PC-3 (cell line): ENCODE measurements around the gene CORO2B. TPM values are rescaled to one million over a fixed set of nuclear protein-coding genes. Genes with fewer than 3 reads are reported as not detected.

Source experiments
- ATAC-seq: fragments of 200-7000 bp; cut with Tn5 transposase; 2 replicates; pipeline ENCODE4 v1.9.1; 2020; ENCODE audit warnings: mild to moderate bottlenecking, moderate library complexity
- BruUV-seq: library from RNA; stranded (reverse); fragments of 400-500 nt; replicated peaks from 2 replicates; lab custom pipeline; 2021; lab: Mats Ljungman, UMichigan
- CTCF ChIA-PET: fragments of 300-600 bp; sonication (Branson Sonifier 250); formaldehyde crosslinking; loops from one replicate; lab custom pipeline; 2022; ENCODE audit warnings: antibody characterized with exemption; lab: Charles Lee
- POLR2A ChIA-PET: fragments of 300-600 bp; sonication (Branson Sonifier 250); formaldehyde crosslinking; loops from one replicate; lab custom pipeline; 2022; ENCODE audit warnings: antibody characterized with exemption; ENCODE audit not compliant: unreplicated experiment; lab: Charles Lee
- DNase-seq: peaks from one replicate; pipeline ENCODE4 v3.0.0-alpha.2; 2015
- H2AFZ ChIP-seq: fragments of 300-600 bp; sonication (generic); 2 replicates; pipeline ENCODE4 v1.6.0; 2016; ENCODE audit warnings: antibody characterized with exemption, low read length
- H3F3A ChIP-seq: fragments of 300-600 bp; sonication (generic); one replicate; pipeline ENCODE4 v1.6.0; 2017; ENCODE audit warnings: antibody characterized with exemption, low read length, control low read depth, mild to moderate bottlenecking; ENCODE audit not compliant: unreplicated experiment
- H3K27ac ChIP-seq: fragments of 300-600 bp; sonication (generic); 2 replicates; pipeline ENCODE4 v1.5.1; 2016; ENCODE audit warnings: mild to moderate bottlenecking, low read length
- H3K27me3 ChIP-seq: fragments of 300-600 bp; sonication (generic); 2 replicates; pipeline ENCODE4 v1.6.1; 2016; ENCODE audit warnings: low read length, mixed read lengths
- H3K36me3 ChIP-seq: fragments of 300-600 bp; sonication (generic); 2 replicates; pipeline ENCODE4 v1.6.1; 2016; ENCODE audit warnings: low read depth, mixed run types, low read length, mixed read lengths
- H3K4me1 ChIP-seq: fragments of 300-600 bp; sonication (generic); 2 replicates; pipeline ENCODE4 v1.5.1; 2016; ENCODE audit warnings: low read length; ENCODE audit not compliant: insufficient read depth
- H3K4me2 ChIP-seq: fragments of 300-600 bp; sonication (generic); 2 replicates; pipeline ENCODE4 v1.6.0; 2016; ENCODE audit warnings: low read length
- H3K4me3 ChIP-seq: fragments of 300-600 bp; sonication (generic); 2 replicates; pipeline ENCODE4 v1.5.1; 2016; ENCODE audit warnings: mild to moderate bottlenecking, low read length, mixed read lengths
- H3K79me2 ChIP-seq: fragments of 300-600 bp; sonication (generic); 2 replicates; pipeline ENCODE4 v1.6.1; 2017; ENCODE audit warnings: low read length, mixed read lengths
- H3K9ac ChIP-seq: fragments of 300-600 bp; sonication (generic); 2 replicates; pipeline ENCODE4 v1.6.0; 2016; ENCODE audit warnings: mild to moderate bottlenecking, low read length
- H3K9me2 ChIP-seq: fragments of 300-600 bp; sonication (generic); replicated peaks from 2 replicates; pipeline ENCODE4 v1.6.1; 2016; ENCODE audit warnings: mixed run types, low read length, mixed read lengths
- H3K9me3 ChIP-seq: fragments of 300-600 bp; sonication (generic); 2 replicates; pipeline ENCODE4 v1.6.1; 2016; ENCODE audit warnings: low read length, mixed read lengths
- H4K20me1 ChIP-seq: fragments of 300-600 bp; sonication (generic); 2 replicates; pipeline ENCODE4 v1.6.1; 2016; ENCODE audit warnings: low read length, mixed read lengths
- EZH2 ChIP-seq: fragments of 300-600 bp; sonication (generic); IDR thresholded peaks from one replicate; pipeline ENCODE4 v1.6.1; 2017; ENCODE audit warnings: antibody characterized with exemption, mild to moderate bottlenecking, low read length; ENCODE audit not compliant: unreplicated experiment
- EZH2phosphoT487 ChIP-seq: fragments of 300-600 bp; sonication (generic); IDR thresholded peaks from 2 replicates; pipeline ENCODE4 v1.6.1; 2018; ENCODE audit warnings: mild to moderate bottlenecking, antibody characterized with exemption, low read length, borderline replicate concordance
- intact Hi-C: fragments of 100-400 bp; cut with micrococcal nuclease; formaldehyde crosslinking; loops from 2 replicates; pipeline ENCODE4 v1.9.0; 2023
- total RNA-seq: library from RNA; depleted of rRNA; stranded (reverse); fragments of >200 nt; gene quantifications from 2 replicates; pipeline ENCODE4 v1.2.3, GENCODE V29; 2014
- TF ChIP-seq, protein P1 (sequence below): fragments of 300-600 bp; sonication (generic); conservative IDR thresholded peaks from 2 replicates; pipeline ENCODE4 v1.5.1; 2017; ENCODE audit warnings: antibody characterized with exemption, low read depth, mild to moderate bottlenecking, low read length

The CORO2B gene
- total RNA-seq, 1 experiment from 2014 or later: 0.66 TPM

GRCh38 chr15:68668926-68669600 is 90.3 kb downstream of the CORO2B start:
- no peaks in the 10 kb centered on the region for H3K79me2 ChIP-seq
- H3K9me2 ChIP-seq: no peaks in the 10 kb centered on the region
- no peak overlapping the region for H3K4me3 ChIP-seq
- no TSS peak for BruUV-seq
- ATAC-seq (no peak), DNase-seq (no peak)
- no peak overlapping the region for H3K27ac ChIP-seq
- no peaks in the 10 kb centered on the region for H3K36me3 ChIP-seq
- no peaks in the 10 kb centered on the region for H3F3A ChIP-seq
- H3K4me2 ChIP-seq: no peak overlapping the region
- POLR2A ChIA-PET: no interaction called here
- H3K27me3 ChIP-seq: no peaks in the 10 kb centered on the region
- H4K20me1 ChIP-seq: no peaks in the 10 kb centered on the region
- no peak overlapping the region for H3K9ac ChIP-seq
- no peaks in the 10 kb centered on the region for H3K9me3 ChIP-seq
- no peaks in the 10 kb centered on the region for H3K4me1 ChIP-seq
- CTCF ChIA-PET: no interaction called here
- no peak overlapping the region for H2AFZ ChIP-seq
- intact Hi-C loops: no loop called here
- TF ChIP-seq, protein P1, sequence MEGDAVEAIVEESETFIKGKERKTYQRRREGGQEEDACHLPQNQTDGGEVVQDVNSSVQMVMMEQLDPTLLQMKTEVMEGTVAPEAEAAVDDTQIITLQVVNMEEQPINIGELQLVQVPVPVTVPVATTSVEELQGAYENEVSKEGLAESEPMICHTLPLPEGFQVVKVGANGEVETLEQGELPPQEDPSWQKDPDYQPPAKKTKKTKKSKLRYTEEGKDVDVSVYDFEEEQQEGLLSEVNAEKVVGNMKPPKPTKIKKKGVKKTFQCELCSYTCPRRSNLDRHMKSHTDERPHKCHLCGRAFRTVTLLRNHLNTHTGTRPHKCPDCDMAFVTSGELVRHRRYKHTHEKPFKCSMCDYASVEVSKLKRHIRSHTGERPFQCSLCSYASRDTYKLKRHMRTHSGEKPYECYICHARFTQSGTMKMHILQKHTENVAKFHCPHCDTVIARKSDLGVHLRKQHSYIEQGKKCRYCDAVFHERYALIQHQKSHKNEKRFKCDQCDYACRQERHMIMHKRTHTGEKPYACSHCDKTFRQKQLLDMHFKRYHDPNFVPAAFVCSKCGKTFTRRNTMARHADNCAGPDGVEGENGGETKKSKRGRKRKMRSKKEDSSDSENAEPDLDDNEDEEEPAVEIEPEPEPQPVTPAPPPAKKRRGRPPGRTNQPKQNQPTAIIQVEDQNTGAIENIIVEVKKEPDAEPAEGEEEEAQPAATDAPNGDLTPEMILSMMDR: no peak
- TF ChIP-seq EZH2phosphoT487: no peak
- no peak for TF ChIP-seq EZH2

DNA sequence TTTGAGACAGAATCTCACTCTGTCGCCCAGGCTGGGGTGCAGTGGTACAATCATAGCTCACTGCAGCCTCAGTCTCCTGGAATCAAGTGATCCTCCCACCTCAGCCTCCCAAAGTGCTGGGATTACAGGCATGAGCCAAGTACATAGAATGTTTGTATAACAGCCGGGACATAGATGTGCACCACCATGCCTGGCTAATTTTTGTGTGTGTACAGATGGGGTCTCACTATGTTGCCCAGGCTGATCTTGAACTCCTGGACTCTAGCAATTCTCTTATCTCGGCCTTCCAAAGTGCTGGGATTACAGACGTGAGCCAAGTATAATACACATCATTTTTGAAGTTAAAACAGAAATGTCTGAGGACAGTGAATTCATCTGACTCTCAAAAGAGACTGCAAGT is 93.5 kb downstream of the CORO2B start:
- H3K27me3 ChIP-seq: no peaks in the 10 kb centered on the region
- H3K36me3 ChIP-seq: no peaks in the 10 kb centered on the region
- no peaks in the 10 kb centered on the region for H3K79me2 ChIP-seq
- BruUV-seq: no TSS peak
- no peaks in the 10 kb centered on the region for H3K9me2 ChIP-seq
- CTCF ChIA-PET: interaction anchor here (2.2 to 2.3 kb wide), 2 partner anchors 113 to 122 kb away, joined by 11 to 35 read pairs; no protein-coding TSS in a partner anchor
- DNase-seq (no peak), ATAC-seq (no peak)
- POLR2A ChIA-PET: no interaction called here
- no peak overlapping the region for H3K4me3 ChIP-seq
- no peak overlapping the region for H2AFZ ChIP-seq
- H3F3A ChIP-seq: no peaks in the 10 kb centered on the region
- no peaks in the 10 kb centered on the region for H4K20me1 ChIP-seq
- intact Hi-C loops: loop anchor here (5.0 kb wide), 1 partner anchor 95 kb away; the partner anchor contains the start of gene CORO2B
- no peaks in the 10 kb centered on the region for H3K9me3 ChIP-seq
- TF ChIP-seq EZH2 (no peak), EZH2phosphoT487 (no peak)
- TF ChIP-seq, protein P1: no peak
- H3K4me2 ChIP-seq: no peak overlapping the region
- H3K9ac ChIP-seq: no peak overlapping the region
- no peaks in the 10 kb centered on the region for H3K4me1 ChIP-seq
- H3K27ac ChIP-seq: no peak overlapping the region

DNA sequence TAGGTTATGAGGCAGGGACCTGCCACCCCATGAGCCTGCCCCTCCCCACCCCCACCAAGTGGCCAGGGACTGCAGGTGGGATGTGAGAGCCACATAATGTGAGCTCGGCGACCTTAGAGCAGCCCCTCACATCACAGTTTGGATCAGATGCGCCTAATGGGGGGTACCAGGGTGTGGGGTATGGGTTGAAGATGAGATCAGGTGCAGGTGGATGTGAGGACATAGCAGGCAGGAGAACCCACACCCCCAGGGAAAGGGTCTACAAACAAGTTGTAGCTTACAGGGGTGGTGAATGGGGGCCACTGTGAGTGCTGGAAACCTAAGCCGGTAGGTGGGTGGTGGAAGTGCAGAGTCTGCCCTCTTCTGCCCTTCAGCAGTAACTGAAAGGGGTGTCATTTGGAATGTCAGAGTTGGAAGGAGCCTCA is 94.0 kb downstream of the CORO2B start:
- Histone ChIP-seq H3K4me2 (no peak overlapping the region), H3K79me2 (no peaks in the 10 kb centered on the region), H3K36me3 (no peaks in the 10 kb centered on the region), H4K20me1 (no peaks in the 10 kb centered on the region), H3K9me3 (no peaks in the 10 kb centered on the region), H2AFZ (no peak overlapping the region), H3K27me3 (no peaks in the 10 kb centered on the region), H3K9ac (no peak overlapping the region), H3K27ac (no peak overlapping the region), H3F3A (no peaks in the 10 kb centered on the region), H3K9me2 (no peaks in the 10 kb centered on the region), H3K4me1 (no peaks in the 10 kb centered on the region), H3K4me3 (no peak overlapping the region)
- intact Hi-C loops: loop anchor here (5.0 kb wide), 1 partner anchor 95 kb away; the partner anchor contains the start of gene CORO2B
- no TSS peak for BruUV-seq
- CTCF ChIA-PET: interaction anchor here (2.2 to 2.3 kb wide), 2 partner anchors 113 to 123 kb away, joined by 11 to 35 read pairs; no protein-coding TSS in a partner anchor
- POLR2A ChIA-PET: no interaction called here
- ATAC-seq: no peak
- peak; percentile 7 for DNase-seq
- TF ChIP-seq EZH2: no peak
- TF ChIP-seq, protein P1: peak; percentile 31; the same call in 1 of the 2 replicates
